Activated CD4-positive, CD25-positive, alpha-beta regulatory T cell (primary cell): ENCODE data around the gene MYO9B.
"Not testable (repeated sequence)": the region's sequence is repeated elsewhere in the genome, so short reads cannot be mapped to it uniquely, and the experiment has no call there.

ENCODE experiments used
- DNase-seq, 4 experiments: peaks; one replicate each; lab custom pipeline; 2025; lab: John Stamatoyannopoulos, UW

Gene MYO9B

GRCh38 chr19:17145546-17146497 is 70.2 kb downstream of the MYO9B start:
- no peak for DNase-seq

DNA sequence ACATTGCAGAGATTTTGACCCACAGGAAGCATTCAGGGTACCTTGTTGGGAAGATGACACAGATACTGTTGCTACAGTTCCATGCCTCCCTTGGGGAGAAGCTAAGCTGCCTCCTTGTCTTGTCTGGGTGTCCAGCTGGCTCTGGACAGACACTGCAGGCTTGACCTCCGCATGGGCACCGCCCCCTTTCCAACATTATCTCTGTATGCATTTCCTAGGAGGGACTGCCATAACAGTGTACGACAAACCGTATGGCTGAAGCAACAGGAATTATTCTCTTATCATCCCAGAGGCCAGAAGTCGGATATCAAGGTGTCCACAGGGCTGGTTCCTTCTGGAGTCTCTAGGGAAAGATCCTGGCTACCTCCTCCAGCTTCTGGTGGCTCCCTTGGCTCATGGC is 72.6 kb downstream of the MYO9B start:
- DNase-seq, result no peak

- no peak for DNase-seq
Measured at GRCh38 chr19:17149393-17150135, 74.0 kb downstream of the MYO9B start.

DNA sequence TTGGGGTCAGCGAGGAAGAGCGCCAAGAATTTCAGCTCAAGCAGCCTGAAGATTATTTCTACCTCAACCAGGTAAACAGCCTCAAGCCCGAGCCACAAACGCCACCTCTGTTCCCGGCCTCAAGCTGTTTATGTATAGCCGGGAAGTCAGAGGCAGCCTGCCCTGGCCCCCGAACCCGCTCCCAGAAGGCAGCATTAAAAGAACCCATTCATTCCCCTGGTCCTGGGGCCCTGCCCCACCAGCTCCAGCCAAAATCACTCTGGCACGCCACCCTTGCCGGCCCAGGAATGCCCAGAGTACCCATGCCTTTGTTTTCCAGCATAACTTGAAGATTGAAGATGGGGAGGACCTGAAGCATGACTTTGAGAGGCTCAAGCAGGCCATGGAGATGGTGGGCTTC is 78.4 kb downstream of the MYO9B start:
- DNase-seq, result no peak

DNA sequence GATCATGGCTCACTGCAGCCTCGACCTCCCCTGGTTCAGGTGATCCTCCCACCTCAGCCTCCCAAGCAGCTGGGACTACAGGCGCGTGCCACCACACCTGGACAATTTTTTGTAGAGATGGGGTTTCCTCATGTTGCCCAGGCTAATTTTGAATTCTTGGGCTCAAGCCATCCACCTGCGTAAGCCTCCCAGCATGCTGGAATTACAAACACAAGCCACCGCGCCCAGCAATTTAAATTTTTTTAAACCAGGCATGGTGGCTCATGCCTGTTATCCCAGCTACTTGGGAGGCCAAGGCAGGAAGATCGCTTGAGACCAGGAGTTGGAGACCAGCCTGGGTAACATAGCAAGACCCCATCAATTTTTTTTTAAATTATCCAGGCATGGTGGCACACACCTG is 79.7 kb downstream of the MYO9B start:
- no peak for DNase-seq

- DNase-seq, result no peak
Measured at GRCh38 chr19:17156296-17156946, 80.8 kb downstream of the MYO9B start.

GRCh38 chr19:17156947-17157302 is 81.3 kb downstream of the MYO9B start:
- no peak for DNase-seq

- DNase-seq, result no peak
Measured at GRCh38 chr19:17158584-17158983, 83.0 kb downstream of the MYO9B start.

DNA sequence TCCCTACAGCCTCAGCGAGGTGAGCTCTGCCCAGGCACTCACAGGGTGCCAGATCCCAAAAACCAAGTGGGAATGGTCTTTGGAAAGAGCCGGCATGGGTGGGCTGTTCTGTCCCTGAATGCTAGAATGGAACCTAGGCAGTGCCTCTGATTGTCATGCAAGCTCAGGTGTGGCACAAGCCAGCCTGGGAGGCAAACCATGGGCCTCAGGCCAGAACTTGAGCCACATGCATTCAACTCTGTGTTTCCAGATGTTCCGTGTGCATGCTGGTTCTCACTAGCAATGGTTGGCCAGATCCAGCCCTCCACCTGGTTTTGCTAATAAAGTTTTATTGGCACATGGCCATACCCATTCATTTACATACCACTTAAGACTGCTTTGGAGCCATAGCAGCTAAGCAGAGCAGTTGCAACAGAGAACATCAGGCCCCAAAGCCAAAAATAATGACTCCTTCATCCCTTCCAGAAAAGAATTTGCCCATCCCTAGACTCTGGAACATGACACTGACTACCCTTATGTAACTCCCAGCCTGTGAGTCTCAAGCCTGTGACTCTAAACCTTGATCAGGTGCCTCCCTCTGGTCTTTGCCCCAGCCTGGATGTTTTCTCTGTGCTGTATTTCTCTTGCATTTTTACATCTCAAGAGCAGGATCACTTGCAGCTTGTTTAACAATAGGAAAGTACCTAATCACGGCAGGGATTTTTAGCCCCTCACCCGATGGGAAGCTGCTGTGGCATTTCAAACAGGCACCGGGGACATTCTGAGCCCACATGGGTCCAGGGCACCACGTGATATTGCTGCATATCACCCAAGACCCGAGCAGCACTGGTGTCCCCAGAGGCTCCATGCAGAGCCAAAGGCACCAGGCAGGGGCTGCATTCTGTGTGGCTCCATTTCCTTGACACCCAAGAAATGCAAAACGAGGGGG is 84.2 kb downstream of the MYO9B start:
- no peak for DNase-seq

- no peak for DNase-seq
Measured at GRCh38 chr19:17160908-17161307, 85.3 kb downstream of the MYO9B start.

- DNase-seq, result not testable (repeated sequence)
Measured at GRCh38 chr19:17162131-17162530, 86.6 kb downstream of the MYO9B start.

DNA sequence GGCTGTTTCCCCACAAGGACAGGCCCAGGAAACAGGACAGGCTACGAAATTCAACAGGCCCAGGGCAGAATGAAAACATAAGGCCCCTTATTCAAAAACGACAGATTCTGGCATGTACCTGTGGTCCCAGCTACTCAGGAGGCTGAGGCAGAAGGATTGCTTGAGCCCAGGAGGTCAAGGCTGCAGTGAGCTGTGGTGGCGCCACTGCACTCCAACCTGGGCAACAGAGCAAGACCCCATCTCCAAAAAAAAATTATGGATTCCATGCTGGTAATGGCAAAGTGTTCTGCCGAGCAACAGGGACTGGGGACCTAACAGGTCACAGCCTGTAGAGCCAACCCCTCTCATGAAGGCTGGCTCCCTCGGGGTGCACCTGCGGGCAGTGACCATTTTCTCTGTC is 87.0 kb downstream of the MYO9B start:
- DNase-seq, result no peak

GRCh38 chr19:17163652-17164051 is 88.1 kb downstream of the MYO9B start:
- DNase-seq, result no peak

DNA sequence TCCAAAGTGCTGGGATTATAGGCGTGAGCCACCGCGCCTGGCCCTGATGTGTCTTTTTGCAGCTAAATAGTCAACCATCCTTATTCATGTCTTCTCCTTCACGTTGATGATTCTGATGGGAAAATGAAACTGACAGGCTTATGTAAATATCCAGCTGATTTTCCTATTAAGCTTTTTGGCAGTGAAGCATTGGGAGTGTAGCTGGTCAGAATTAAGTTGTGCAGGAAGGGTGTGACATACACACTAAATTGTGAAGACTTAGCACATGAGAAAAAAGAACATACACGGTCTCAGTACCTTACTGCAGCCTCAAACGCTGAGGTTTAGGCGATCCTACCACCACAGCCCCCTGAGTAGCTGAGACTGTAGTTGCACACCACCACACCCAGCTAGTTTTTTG is 89.1 kb downstream of the MYO9B start:
- DNase-seq, result no peak

DNA sequence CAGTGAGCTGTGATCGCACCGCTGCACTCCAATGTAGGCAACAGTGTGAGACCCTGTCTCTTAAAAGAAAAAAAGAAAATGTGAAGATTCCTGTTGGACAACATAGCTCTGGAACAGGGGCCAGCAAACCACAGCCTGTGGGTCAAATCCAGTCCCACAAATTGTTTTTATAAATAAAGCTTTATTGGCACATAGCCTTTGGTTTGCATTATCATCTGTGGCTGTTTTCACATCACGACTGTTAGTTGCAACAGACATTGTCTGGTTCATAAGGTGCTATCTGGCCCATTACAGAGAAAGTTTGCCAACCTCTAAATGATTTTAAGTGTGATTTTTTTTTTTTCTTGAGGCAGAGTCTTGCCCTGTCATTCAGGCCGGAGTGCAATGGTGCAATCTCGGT is 90.1 kb downstream of the MYO9B start:
- no peak for DNase-seq

GRCh38 chr19:17170538-17171297 is 95.1 kb downstream of the MYO9B start:
- no peak for DNase-seq

DNA sequence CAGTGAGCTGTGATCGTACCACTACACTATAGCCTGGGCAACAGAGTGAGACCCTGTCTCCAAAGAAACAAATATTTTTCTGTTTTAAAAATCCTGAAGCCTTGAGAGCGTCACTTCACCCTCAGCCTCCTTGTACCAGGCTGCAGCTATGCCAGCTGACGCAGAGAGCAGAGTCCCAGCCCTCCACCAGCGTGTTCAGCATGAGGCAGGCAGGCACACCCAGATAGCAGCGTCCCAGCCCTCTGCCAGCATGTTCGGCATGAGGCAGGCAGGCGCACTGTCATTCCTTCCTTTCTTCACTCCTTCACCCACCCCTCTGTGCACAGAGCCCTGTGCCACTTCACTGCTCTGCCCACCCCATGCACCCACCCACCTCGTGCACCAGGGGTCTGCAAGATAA is 96.3 kb downstream of the MYO9B start:
- DNase-seq, result no peak

DNA sequence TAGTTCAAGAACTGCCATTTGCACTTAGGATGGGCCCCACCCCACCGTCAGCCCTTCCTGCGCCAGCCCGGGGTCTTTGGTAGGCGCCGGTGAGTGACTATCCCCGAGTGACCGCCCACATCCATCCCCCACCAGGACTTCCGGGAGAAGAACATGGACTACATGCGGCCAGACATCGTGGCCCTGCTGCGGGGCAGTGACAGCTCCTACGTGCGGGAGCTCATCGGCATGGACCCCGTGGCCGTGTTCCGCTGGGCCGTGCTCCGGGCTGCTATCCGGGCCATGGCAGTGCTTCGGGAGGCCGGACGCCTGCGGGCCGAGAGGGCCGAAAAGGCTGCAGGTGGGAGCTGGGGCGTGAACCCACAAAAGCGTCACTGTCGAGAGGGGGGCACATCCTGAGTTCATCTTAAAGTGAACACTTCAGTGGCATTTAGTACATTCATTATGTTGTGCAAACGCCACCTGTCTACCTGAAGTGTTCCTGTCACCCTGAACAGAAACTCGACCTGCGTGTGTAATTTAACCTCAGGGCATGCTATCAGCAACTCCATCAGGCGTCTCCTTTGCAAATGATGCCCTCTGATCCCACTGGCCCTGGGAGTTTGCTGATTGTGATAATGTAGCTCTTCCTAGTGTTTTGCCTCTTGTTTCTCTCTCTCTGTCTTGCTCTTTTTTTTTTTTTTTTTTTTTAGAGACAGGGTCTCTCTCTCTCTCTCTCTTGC is 97.2 kb downstream of the MYO9B start:
- DNase-seq, result no peak

DNA sequence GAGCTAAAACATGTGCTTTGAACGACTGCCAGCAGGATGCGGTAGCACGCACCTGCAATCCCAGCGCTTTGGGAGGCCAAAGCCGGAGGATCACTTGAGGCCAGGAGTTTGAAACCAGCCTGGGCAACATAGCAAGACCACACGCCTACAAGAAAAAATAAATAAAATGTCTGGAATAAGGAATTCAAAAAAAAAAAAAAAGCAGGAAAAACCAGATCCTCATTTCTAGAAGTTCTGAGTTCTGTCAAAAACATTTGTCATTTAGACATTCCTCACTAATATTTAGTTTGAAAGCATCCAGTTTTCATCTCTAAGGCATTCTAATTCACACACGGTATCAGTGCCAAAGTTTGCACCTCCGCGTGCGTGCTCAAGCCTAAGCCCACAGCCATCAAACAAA is 102.7 kb downstream of the MYO9B start:
- DNase-seq, result no peak

DNA sequence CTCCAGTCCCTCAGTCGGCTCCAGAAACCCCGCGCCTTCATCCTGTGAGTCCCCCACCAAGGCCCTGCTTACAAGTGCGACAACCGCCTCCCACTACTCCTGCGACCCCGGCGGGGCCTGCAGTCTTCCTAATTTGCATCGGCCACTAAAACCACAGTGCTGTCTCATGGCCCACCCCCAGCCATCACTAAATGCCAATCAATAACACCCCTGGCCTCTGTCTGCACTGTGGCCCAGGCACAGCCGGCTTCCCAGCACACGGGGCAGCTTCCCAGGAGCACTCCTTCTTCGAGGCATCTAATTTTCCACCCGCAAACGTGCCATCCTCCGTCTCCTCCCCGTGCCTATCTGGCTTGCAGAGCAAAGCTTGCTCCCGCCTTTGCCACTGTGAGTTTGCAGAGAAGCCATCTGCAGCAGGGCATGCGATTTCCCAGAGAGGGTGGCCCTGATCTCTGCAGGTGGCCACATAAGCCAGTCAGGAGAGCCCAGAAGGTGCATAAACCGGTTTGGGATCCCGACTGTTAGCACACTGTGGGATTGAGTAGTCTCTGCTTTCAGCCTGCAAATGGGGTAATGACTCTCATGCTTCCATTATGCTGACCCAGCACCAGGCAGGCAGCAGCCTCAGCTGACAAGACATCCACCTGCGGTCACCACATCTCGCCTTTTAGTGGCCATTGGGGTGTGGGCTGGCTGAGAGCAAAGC is 105.6 kb downstream of the MYO9B start:
- no peak for DNase-seq
